ENCODE data around the gene IL18R1.

GRCh38 chr2:102345329-102345920 is 10.2 kb upstream of the IL18R1 start:
- TF ChIP-seq POLR2A (IDR thresholded peaks at IDR 0.05) (no peak), CTCF (IDR thresholded peaks at IDR 0.05) (no peak)
